GM19468 (cell line): ENCODE data around the gene TESMIN.

Experiments used
- ATAC-seq: cut with Tn5 transposase; IDR thresholded peaks from one replicate; pipeline ENCODE4 v1.9.1; 2021; ENCODE audit warnings: mild to moderate bottlenecking, moderate library complexity, moderate number of reproducible peaks; ENCODE audit not compliant: unreplicated experiment; ENCODE audit errors: extremely low read depth

Gene TESMIN

GRCh38 chr11:68763181-68763721 is 11.9 kb upstream of the TESMIN start:
- ATAC-seq = no peak

GRCh38 chr11:68762481-68762880 is 11.2 kb upstream of the TESMIN start:
- no peak for ATAC-seq

- ATAC-seq = no peak
Observed at GRCh38 chr11:68761801-68762200, 10.5 kb upstream of the TESMIN start.

- no peak for ATAC-seq
Observed at GRCh38 chr11:68759991-68760390, 8.7 kb upstream of the TESMIN start.

- no peak for ATAC-seq
Observed at GRCh38 chr11:68757711-68758110, 6.4 kb upstream of the TESMIN start.

- no peak for ATAC-seq
Observed at GRCh38 chr11:68756171-68756766, 4.9 kb upstream of the TESMIN start.

GRCh38 chr11:68753300-68753699 is 2.0 kb upstream of the TESMIN start:
- ATAC-seq = no peak

- ATAC-seq = no peak
Observed at GRCh38 chr11:68751004-68751325, 355 bp downstream of the TESMIN start.

- no peak for ATAC-seq
Observed at GRCh38 chr11:68750195-68751003, 921 bp downstream of the TESMIN start.

- no peak for ATAC-seq
Observed at GRCh38 chr11:68749229-68750123, 1.8 kb downstream of the TESMIN start.

- ATAC-seq = no peak
Observed at GRCh38 chr11:68748061-68748460, 3.3 kb downstream of the TESMIN start.

- no peak for ATAC-seq
Observed at GRCh38 chr11:68743539-68743938, 7.8 kb downstream of the TESMIN start.

GRCh38 chr11:68741463-68741862 is 9.9 kb downstream of the TESMIN start:
- no peak for ATAC-seq

GRCh38 chr11:68735646-68736045 is 15.7 kb downstream of the TESMIN start:
- ATAC-seq = no peak

GRCh38 chr11:68735125-68735524 is 16.2 kb downstream of the TESMIN start:
- ATAC-seq = no peak

GRCh38 chr11:68734111-68734510 is 17.2 kb downstream of the TESMIN start:
- ATAC-seq = no peak

GRCh38 chr11:68727783-68728182 is 23.5 kb downstream of the TESMIN start:
- no peak for ATAC-seq

- no peak for ATAC-seq
Observed at GRCh38 chr11:68724293-68724692, 27.0 kb downstream of the TESMIN start.

GRCh38 chr11:68722143-68722542 is 29.2 kb downstream of the TESMIN start:
- no peak for ATAC-seq

GRCh38 chr11:68721075-68721474 is 30.2 kb downstream of the TESMIN start:
- no peak for ATAC-seq
